Glutamatergic neuron (in vitro differentiated cells): ENCODE measurements around the gene VNN1. TPM values are rescaled to one million over a fixed set of nuclear protein-coding genes. Genes with fewer than 3 reads are reported as not detected.
"Not testable (repeated sequence)": the region's sequence is repeated elsewhere in the genome, so short reads cannot be mapped to it uniquely, and the experiment has no call there.

Experiments used
- DNase-seq: peaks from one replicate; pipeline ENCODE4 v3.0.0; 2022
- H3K27ac Mint-ChIP-seq: one replicate; pipeline ENCODE4 v1.8.0; 2020; ENCODE audit warnings: mild to moderate bottlenecking, mixed read lengths, inconsistent platforms; ENCODE audit not compliant: unreplicated experiment
- H3K27me3 Mint-ChIP-seq: one replicate; pipeline ENCODE4 v1.8.0; 2020; ENCODE audit warnings: mild to moderate bottlenecking, moderate library complexity, mixed read lengths, inconsistent platforms; ENCODE audit not compliant: unreplicated experiment
- H3K36me3 Mint-ChIP-seq: one replicate; pipeline ENCODE4 v1.8.0; 2020; ENCODE audit warnings: mild to moderate bottlenecking, mixed read lengths, inconsistent platforms; ENCODE audit not compliant: unreplicated experiment
- H3K4me1 Mint-ChIP-seq: one replicate; pipeline ENCODE4 v1.8.0; 2020; ENCODE audit warnings: mild to moderate bottlenecking, low read depth, mixed read lengths, inconsistent platforms; ENCODE audit not compliant: unreplicated experiment
- H3K4me3 Mint-ChIP-seq: one replicate; pipeline ENCODE4 v1.8.0; 2020; ENCODE audit warnings: mild to moderate bottlenecking, mixed read lengths, inconsistent platforms; ENCODE audit not compliant: unreplicated experiment
- H3K9me3 Mint-ChIP-seq: one replicate; pipeline ENCODE4 v1.8.0; 2020; ENCODE audit warnings: mild to moderate bottlenecking, moderate library complexity, mixed read lengths, inconsistent platforms; ENCODE audit not compliant: unreplicated experiment
- CTCF ChIP-seq: fragments of 200-600 bp; sonication (generic); IDR thresholded peaks from one replicate; pipeline ENCODE4 v1.5.0; 2021; ENCODE audit not compliant: partially characterized antibody, unreplicated experiment
- total RNA-seq: library from RNA; stranded (reverse); fragmentation: NEBNext Ultra II Directional; extraction: Animal tissue kit (Norgen Biotek cat#: 25700); gene quantifications from one replicate; pipeline ENCODE4 v1.2.1, GENCODE V29; 2021; ENCODE audit not compliant: unreplicated experiment

Gene VNN1
- total RNA-seq, 1 donor from 2014 or later: not detected

GRCh38 chr6:132648356-132648755, 65.5 kb downstream of the VNN1 start:
- H3K27me3 Mint-ChIP-seq: no peaks in the 10 kb centered on the region
- no peak overlapping the region for H3K4me3 Mint-ChIP-seq
- no peak for TF ChIP-seq CTCF
- no peak for DNase-seq
- H3K27ac Mint-ChIP-seq: no peak overlapping the region
- H3K36me3 Mint-ChIP-seq: no peaks in the 10 kb centered on the region
- no peaks in the 10 kb centered on the region for H3K4me1 Mint-ChIP-seq
- H3K9me3 Mint-ChIP-seq: no peaks in the 10 kb centered on the region

- TF ChIP-seq CTCF: no peak
- DNase-seq: no peak
- Mint-ChIP-seq H3K9me3 (peaks cover 2% of the 10 kb centered on the region), H3K4me3 (no peak overlapping the region), H3K4me1 (no peaks in the 10 kb centered on the region), H3K27me3 (no peaks in the 10 kb centered on the region), H3K27ac (no peak overlapping the region), H3K36me3 (no peaks in the 10 kb centered on the region)
These were observed 70.3 kb downstream of the VNN1 start for GRCh38 chr6:132643547-132643946.

- H3K4me1 Mint-ChIP-seq, H3K27ac Mint-ChIP-seq, H3K9me3 Mint-ChIP-seq, H3K36me3 Mint-ChIP-seq, H3K4me3 Mint-ChIP-seq, DNase-seq, H3K27me3 Mint-ChIP-seq: not testable (repeated sequence)
These were observed 76.7 kb downstream of the VNN1 start for GRCh38 chr6:132637135-132637534.

- not testable (repeated sequence) for H3K9me3 Mint-ChIP-seq, H3K27ac Mint-ChIP-seq, H3K27me3 Mint-ChIP-seq, H3K4me3 Mint-ChIP-seq, H3K4me1 Mint-ChIP-seq, H3K36me3 Mint-ChIP-seq, DNase-seq
These were observed 77.9 kb downstream of the VNN1 start for GRCh38 chr6:132635906-132636305.

- DNase-seq, H3K4me1 Mint-ChIP-seq, H3K27ac Mint-ChIP-seq, H3K27me3 Mint-ChIP-seq, H3K4me3 Mint-ChIP-seq, H3K9me3 Mint-ChIP-seq, H3K36me3 Mint-ChIP-seq: not testable (repeated sequence)
These were observed 78.6 kb downstream of the VNN1 start for GRCh38 chr6:132635288-132635687.

- Mint-ChIP-seq H3K27me3 (peaks cover 5% of the 10 kb centered on the region), H3K4me1 (no peaks in the 10 kb centered on the region), H3K9me3 (peaks cover 2% of the 10 kb centered on the region), H3K36me3 (no peaks in the 10 kb centered on the region), H3K4me3 (no peak overlapping the region), H3K27ac (no peak overlapping the region)
- no peak for TF ChIP-seq CTCF
- DNase-seq: no peak
These were observed 79.1 kb downstream of the VNN1 start for GRCh38 chr6:132634796-132635195.

GRCh38 chr6:132633362-132633761, 80.5 kb downstream of the VNN1 start:
- TF ChIP-seq CTCF: no peak
- DNase-seq: no peak
- H3K4me1 Mint-ChIP-seq: no peaks in the 10 kb centered on the region
- H3K27ac Mint-ChIP-seq: no peak overlapping the region
- H3K36me3 Mint-ChIP-seq: no peaks in the 10 kb centered on the region
- H3K4me3 Mint-ChIP-seq: no peak overlapping the region
- H3K27me3 Mint-ChIP-seq: peaks cover 5% of the 10 kb centered on the region
- H3K9me3 Mint-ChIP-seq: peaks cover 4% of the 10 kb centered on the region
